ENCODE measurements around the gene IFNA1.
"Not testable (repeated sequence)": the region's sequence is repeated elsewhere in the genome, so short reads cannot be mapped to it uniquely, and the experiment has no call there.

Gene IFNA1

DNA sequence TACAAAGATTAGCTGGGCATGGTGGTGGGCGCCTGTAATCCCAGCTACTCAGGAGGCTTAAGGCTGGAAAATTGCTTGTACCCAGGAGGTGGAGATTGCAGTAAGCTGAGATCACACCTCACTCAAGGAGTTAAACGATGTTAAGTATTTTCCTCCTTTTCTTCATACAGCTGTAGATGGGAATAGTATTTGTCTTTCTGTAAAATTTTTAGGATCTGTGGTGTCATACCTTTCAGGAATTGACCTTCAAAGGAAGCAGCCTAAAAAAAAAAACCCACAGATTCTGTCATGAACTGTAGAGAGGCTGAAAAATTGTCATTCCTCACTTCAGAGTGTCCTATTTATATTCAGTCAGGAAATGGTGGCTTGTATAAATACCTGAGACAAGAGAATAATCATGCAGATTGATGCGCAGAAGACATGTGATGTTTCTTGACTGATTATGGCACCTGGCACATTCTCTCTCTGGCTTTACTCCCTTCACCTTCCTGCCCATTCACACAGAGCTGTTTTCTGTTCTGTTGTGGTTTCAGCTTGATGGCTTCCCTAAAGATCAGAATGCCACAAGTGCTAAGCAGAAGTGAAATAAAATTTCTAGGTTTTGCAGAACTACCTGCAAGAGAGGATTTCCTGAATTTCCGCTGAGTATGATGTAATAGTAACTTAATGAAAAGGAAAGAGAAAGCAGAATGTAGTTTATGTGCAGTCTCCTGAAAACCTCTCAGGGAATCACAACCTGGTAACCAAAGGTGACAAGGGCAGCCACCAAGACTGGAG lies 3.8 kb downstream of the IFNA1 start:
- DNase-seq (ENCODE audit: low read depth in 2 of 2, low spot score in 1 of 2), result no peak

GRCh38 chr9:21449312-21449711 lies 9.1 kb downstream of the IFNA1 start:
- not testable (repeated sequence) for DNase-seq (ENCODE audit: low read depth in 2 of 2, low spot score in 1 of 2)

DNA sequence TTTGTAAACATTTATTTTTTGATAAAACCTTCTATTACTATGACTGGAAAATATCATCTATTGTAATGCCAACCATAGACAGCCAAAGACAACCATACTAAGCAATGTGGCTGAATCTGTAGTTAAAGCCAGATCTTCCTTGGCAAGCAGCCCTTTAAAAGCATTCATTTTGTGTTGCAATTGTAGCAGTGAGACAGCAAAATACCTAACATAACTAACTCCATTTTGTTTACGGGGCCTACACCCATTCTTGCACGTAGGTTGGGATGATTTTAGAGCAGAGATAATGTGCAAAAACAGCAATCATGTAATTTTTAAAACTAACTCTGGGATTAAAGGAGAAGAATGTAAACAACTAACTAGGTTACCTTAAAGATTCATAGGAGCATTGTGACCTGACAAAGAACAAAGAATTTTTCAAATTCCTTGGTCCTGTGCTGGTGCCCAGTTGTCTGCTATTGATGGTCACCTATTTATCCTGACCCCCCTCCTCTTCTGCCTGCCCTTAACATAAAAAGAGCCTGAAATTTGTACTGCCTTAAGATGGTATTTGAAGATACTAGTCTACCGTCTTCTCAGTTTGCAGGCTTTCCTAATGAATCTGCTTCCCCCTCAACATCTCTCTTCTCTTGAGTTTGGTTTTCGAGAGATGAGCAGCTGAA lies 10.6 kb downstream of the IFNA1 start:
- no peak for DNase-seq (ENCODE audit: low read depth in 2 of 2, low spot score in 1 of 2)

DNA sequence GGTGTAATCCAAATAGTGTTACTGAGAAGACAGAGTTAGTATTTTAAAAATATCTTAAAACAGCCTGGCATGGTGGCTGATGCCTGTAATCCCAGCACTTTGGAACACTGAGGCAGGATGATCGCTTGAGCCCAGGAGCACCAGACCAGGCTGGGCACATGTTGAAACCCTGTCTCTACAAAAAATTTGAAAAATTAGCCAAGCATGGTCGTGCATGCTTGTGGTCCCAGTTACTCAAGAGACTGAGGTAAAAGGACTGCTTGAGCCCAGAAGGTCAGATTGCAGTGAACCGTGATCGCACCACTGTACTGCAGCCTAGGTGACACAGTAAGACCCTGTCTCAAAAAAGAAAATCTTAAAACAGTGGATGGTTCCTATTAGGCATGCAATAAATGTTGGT lies 12.4 kb downstream of the IFNA1 start:
- no peak for DNase-seq (ENCODE audit: low read depth in 2 of 2, low spot score in 1 of 2)

- no peak for DNase-seq (ENCODE audit: low read depth in 2 of 2, low spot score in 1 of 2)
Measured at GRCh38 chr9:21454149-21454548, 13.9 kb downstream of the IFNA1 start.

DNA sequence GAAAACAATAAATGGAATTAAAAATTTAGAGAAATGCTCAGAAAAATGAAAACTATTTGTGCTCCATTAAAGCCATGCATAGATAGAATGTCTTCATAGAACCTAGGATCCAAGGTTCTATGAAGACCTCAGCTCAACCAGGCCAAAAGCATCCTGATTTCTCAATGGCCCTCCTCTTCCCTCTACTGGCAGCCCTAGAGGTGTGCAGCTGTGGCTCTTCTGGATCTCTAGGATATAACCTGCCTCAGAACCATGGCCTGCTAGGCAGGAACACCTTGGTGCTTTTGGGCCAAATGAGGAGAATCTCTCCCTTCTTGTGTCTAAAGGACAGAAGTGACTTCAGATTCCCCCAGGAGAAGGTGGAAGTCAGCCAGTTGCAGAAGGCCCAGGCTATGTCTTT lies 15.1 kb downstream of the IFNA1 start:
- no peak for DNase-seq (ENCODE audit: low read depth in 2 of 2, low spot score in 1 of 2)

- DNase-seq (ENCODE audit: low read depth in 2 of 2, low spot score in 1 of 2), result no peak
Measured at GRCh38 chr9:21461377-21461776, 21.1 kb downstream of the IFNA1 start.

GRCh38 chr9:21465138-21465537 lies 24.9 kb downstream of the IFNA1 start:
- DNase-seq (ENCODE audit: low read depth in 2 of 2, low spot score in 1 of 2), result no peak

DNA sequence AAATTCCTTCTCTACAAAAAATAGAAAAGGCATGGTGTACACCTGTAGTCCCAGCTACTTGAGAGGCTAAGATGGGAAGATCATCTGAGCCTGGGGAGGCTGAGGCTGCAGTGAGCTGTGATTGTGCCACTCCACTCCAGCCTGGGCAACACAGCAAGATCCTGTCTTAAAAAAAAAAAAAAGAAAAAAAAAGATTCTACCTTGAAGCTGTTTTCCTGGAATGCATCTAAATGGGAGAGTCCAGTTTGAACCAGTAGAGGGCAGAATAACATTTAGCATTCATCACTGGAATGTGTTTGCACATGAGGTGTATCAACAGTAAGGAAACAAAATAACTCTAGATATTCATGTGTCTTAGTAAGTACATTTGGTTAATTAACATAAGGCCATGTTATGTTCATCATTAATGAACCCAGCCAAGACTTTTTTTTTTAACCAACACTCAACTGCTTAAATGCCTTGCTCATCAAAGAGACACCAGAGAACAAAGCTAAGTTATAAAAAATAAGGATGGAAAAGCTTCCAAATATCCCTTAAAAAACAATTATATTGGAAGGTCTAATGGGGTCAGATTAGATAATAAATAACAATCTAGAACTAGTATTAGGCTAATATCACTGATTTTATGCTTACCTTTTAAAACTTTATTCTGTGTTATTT lies 25.8 kb downstream of the IFNA1 start:
- no peak for DNase-seq (ENCODE audit: low read depth in 2 of 2, low spot score in 1 of 2)

GRCh38 chr9:21470126-21470525 lies 29.9 kb downstream of the IFNA1 start:
- no peak for DNase-seq (ENCODE audit: low read depth in 2 of 2, low spot score in 1 of 2)

DNA sequence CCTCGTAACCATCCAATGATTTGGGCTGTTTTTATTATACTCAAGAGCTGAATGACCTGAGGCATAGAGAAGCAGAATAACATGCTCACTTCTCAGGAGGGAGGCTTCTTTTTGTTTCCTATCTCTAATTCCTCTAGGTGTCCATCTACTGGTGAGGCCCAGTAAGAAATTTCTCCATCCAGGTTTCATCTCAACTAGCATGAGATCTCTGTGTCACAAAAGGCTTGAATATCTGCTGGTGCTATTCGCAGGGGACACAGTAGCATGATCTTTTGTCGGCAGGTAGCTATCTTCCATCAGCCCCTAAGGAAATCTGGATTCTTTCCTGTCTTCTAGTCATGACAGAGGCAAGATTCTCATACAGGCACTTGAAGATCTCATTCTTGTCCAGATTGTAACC lies 33.0 kb downstream of the IFNA1 start:
- DNase-seq (ENCODE audit: low read depth in 2 of 2, low spot score in 1 of 2), result no peak

- DNase-seq (ENCODE audit: low read depth in 2 of 2, low spot score in 1 of 2), result no peak
Measured at GRCh38 chr9:21477466-21477865, 37.2 kb downstream of the IFNA1 start.

GRCh38 chr9:21479152-21479702 lies 39.0 kb downstream of the IFNA1 start:
- DNase-seq (ENCODE audit: low read depth in 2 of 2, low spot score in 1 of 2), result no peak

- no peak for DNase-seq (ENCODE audit: low read depth in 2 of 2, low spot score in 1 of 2)
Measured at GRCh38 chr9:21481470-21482056, 41.3 kb downstream of the IFNA1 start.

DNA sequence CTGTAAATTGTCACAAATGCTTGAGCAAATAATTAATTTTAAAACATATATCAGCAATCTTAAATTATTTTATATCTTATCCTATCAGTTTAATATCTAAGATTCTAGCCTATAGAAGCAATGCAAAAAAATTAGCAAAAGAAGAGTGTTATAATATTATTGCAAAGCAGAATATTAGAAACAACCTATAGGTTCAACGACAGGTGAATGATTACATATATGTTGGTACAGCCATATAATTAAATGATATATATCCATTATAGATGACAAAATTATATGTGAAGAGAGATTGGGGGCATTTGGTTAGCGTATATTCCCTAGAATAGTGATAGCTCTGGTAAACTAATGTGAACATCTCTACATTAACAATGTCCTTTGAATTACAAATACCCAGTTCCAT lies 42.0 kb downstream of the IFNA1 start, which contains the start of gene IFNE:
TSS of gene IFNE (minus strand) at position 101 of the 400 bp plus-strand sequence. CDS start 619 bp downstream, outside the sequence.
- no peak for DNase-seq (ENCODE audit: low read depth in 2 of 2, low spot score in 1 of 2)

All from stimulated activated CD8-positive, alpha-beta memory T cell treated with anti-CD3 and anti-CD28 coated beads, Interleukin-4, amount 100 ng/mL, for 4 hours (primary cell).